HCT116 (cell line): Measurements from ENCODE around the gene RNASET2. TPM values are rescaled to one million over a fixed set of nuclear protein-coding genes. Genes with fewer than 3 reads are reported as not detected.

Source experiments
- ATAC-seq: fragments of 200-7000 bp; cut with Tn5 transposase; 2 replicates; pipeline ENCODE4 v1.9.1; 2020; ENCODE audit warnings: mild to moderate bottlenecking, moderate library complexity
- BruUV-seq: library from RNA; stranded (reverse); fragments of 400-500 nt; replicated peaks from 2 replicates; lab custom pipeline; 2021; lab: Mats Ljungman, UMichigan
- CTCF ChIA-PET: fragments of 300-600 bp; sonication (Branson Sonifier 250); formaldehyde crosslinking; loops from one replicate; lab custom pipeline; 2021; ENCODE audit warnings: antibody characterized with exemption; lab: Charles Lee
- POLR2A ChIA-PET: fragments of 300-600, 350-600 bp; sonication (Branson Sonifier 250); formaldehyde crosslinking; loops from one replicate; lab custom pipeline; 2021; ENCODE audit warnings: antibody characterized with exemption; lab: Charles Lee
- RAD21 ChIA-PET, 2 experiments: fragments of 300-600 bp; sonication (Branson Sonifier 250); formaldehyde crosslinking; loops; one replicate each; lab custom pipeline; 2023; ENCODE audit warnings: low total read pairs in 2 of 2; ENCODE audit not compliant: uncharacterized antibody in 2 of 2, unreplicated experiment in 2 of 2, low non-redundant PET in 1 of 2; lab: Charles Lee
- DNase-seq: peaks from one replicate; pipeline ENCODE4 v3.0.0-alpha.2; 2010; ENCODE audit warnings: low read depth, low spot score
- H2AFZ ChIP-seq: fragments of 200-600 bp; shearing (Covaris generic), sonication (generic); 2 replicates; pipeline ENCODE4 v1.6.1; 2017; ENCODE audit warnings: low read depth, mixed run types, mixed read lengths, antibody characterized with exemption, low read length; ENCODE audit not compliant: poor library complexity, severe bottlenecking
- H3K27ac ChIP-seq: 2 replicates; pipeline ENCODE4 v1.5.1; 2012; ENCODE audit warnings: low read depth, low read length
- H3K27me3 ChIP-seq: fragments of 200-600 bp; sonication (generic); 2 replicates; pipeline ENCODE4 v1.6.1; 2016; ENCODE audit warnings: mixed run types, low read length, mixed read lengths; ENCODE audit not compliant: insufficient read depth
- H3K36me3 ChIP-seq, 2 experiments: fragments of 200-500 bp in 1 of 2; fragments of 200-600 bp in 1 of 2; sonication (Bioruptor generic) in 1 of 2; sonication (generic) in 1 of 2; 2 replicates each; pipeline versions ENCODE4 v1.5.1 to v1.6.1; 2014 to 2016; ENCODE audit warnings: low read length in 2 of 2, inconsistent platforms in 1 of 2, mixed read lengths in 1 of 2, mixed run types in 1 of 2; ENCODE audit not compliant: insufficient read depth in 2 of 2, control insufficient read depth in 1 of 2
- H3K4me1 ChIP-seq, 2 experiments: fragments of 200-600 bp in 1 of 2; sonication (generic) in 1 of 2; 2 replicates each; pipeline versions ENCODE4 v1.5.1 to v1.6.1; 2012 to 2017; ENCODE audit warnings: low read length in 2 of 2, inconsistent platforms in 1 of 2, mild to moderate bottlenecking in 1 of 2, mixed read lengths in 1 of 2, mixed run types in 1 of 2, moderate library complexity in 1 of 2; ENCODE audit not compliant: insufficient read depth in 2 of 2, control insufficient read depth in 1 of 2
- H3K4me2 ChIP-seq: fragments of 200-600 bp; sonication (generic); 2 replicates; pipeline ENCODE4 v1.6.1; 2017; ENCODE audit warnings: mixed run types, low read length, mixed read lengths
- H3K4me3 ChIP-seq, 2 experiments: fragments of 200-600 bp in 1 of 2; sonication (generic) in 1 of 2; replicated peaks in 1 of 2; 2 replicates each; pipeline ENCODE4 v1.5.1; 2011 to 2016; ENCODE audit warnings: low read length in 2 of 2, control low read depth in 1 of 2, low read depth in 1 of 2, mild to moderate bottlenecking in 1 of 2, mixed read lengths in 1 of 2, mixed run types in 1 of 2
- H3K79me2 ChIP-seq: fragments of 200-600 bp; sonication (generic); 2 replicates; pipeline ENCODE4 v1.6.1; 2017; ENCODE audit warnings: mild to moderate bottlenecking, mixed run types, low read length, moderate library complexity, mixed read lengths; ENCODE audit not compliant: insufficient read depth
- H3K9ac ChIP-seq: fragments of 200-600 bp; sonication (generic); 2 replicates; pipeline ENCODE4 v1.6.1; 2016; ENCODE audit warnings: low read length, mixed read lengths
- H3K9me2 ChIP-seq: fragments of 200-600 bp; sonication (generic), shearing (Covaris generic); 2 replicates; pipeline ENCODE4 v1.6.1; 2017; ENCODE audit warnings: mixed run types, mild to moderate bottlenecking, moderate library complexity; ENCODE audit not compliant: insufficient read depth
- H3K9me3 ChIP-seq, 2 experiments: fragments of 200-500 bp in 1 of 2; fragments of 200-600 bp in 1 of 2; sonication (Bioruptor generic) in 1 of 2; sonication (generic) in 1 of 2; 2 replicates each; pipeline ENCODE4 v1.6.1; 2014 to 2017; ENCODE audit warnings: low read length in 2 of 2, mixed read lengths in 2 of 2, inconsistent platforms in 1 of 2, low read depth in 1 of 2, mild to moderate bottlenecking in 1 of 2, mixed run types in 1 of 2, moderate library complexity in 1 of 2; ENCODE audit not compliant: control insufficient read depth in 1 of 2, insufficient read depth in 1 of 2
- H4K20me1 ChIP-seq: fragments of 200-600 bp; sonication (generic), shearing (Covaris generic); 2 replicates; pipeline ENCODE4 v1.6.1; 2017; ENCODE audit warnings: mixed run types, mild to moderate bottlenecking, moderate library complexity; ENCODE audit not compliant: insufficient read depth
- ATF3 ChIP-seq: IDR thresholded peaks from 2 replicates; pipeline ENCODE4 v1.6.1; 2012
- CEBPB ChIP-seq: IDR thresholded peaks from 2 replicates; pipeline ENCODE4 v1.6.1; 2012; ENCODE audit warnings: low read depth
- CTCF ChIP-seq, 3 experiments: fragments of 200-600 bp in 1 of 3; sonication (generic) in 1 of 3; IDR thresholded peaks in 2 of 3; conservative IDR thresholded peaks in 1 of 3; 2 replicates each; pipeline ENCODE4 v1.5.1; 2012 to 2017; ENCODE audit warnings: low read depth in 2 of 3, low read length in 2 of 3, antibody characterized with exemption in 1 of 3, borderline replicate concordance in 1 of 3, control low read depth in 1 of 3, mild to moderate bottlenecking in 1 of 3, mixed read lengths in 1 of 3, mixed run types in 1 of 3, moderate library complexity in 1 of 3; ENCODE audit not compliant: insufficient read depth in 1 of 3
- EGR1 ChIP-seq: IDR thresholded peaks from 2 replicates; pipeline ENCODE4 v1.6.1; 2012; ENCODE audit warnings: low read depth
- ELF1 ChIP-seq: IDR thresholded peaks from 2 replicates; pipeline ENCODE4 v1.6.1; 2012; ENCODE audit warnings: low read depth, borderline replicate concordance
- EZH2 ChIP-seq: fragments of 200-600 bp; sonication (generic); IDR thresholded peaks from 2 replicates; pipeline ENCODE4 v1.6.1; 2017; ENCODE audit warnings: antibody characterized with exemption, mixed run types
- EZH2phosphoT487 ChIP-seq: fragments of 200-600 bp; IDR thresholded peaks from 2 replicates; pipeline ENCODE4 v1.6.1; 2018; ENCODE audit warnings: antibody characterized with exemption, borderline replicate concordance
- JUND ChIP-seq: IDR thresholded peaks from 2 replicates; pipeline ENCODE4 v1.6.1; 2012
- MAX ChIP-seq: IDR thresholded peaks from 2 replicates; pipeline ENCODE4 v1.6.1; 2012
- POLR2A ChIP-seq: IDR thresholded peaks from 2 replicates; pipeline ENCODE4 v1.7.0; 2011; ENCODE audit warnings: borderline replicate concordance; ENCODE audit not compliant: insufficient read depth, insufficient read length; ENCODE audit errors: extremely low read depth
- POLR2AphosphoS5 ChIP-seq: IDR thresholded peaks from 2 replicates; pipeline ENCODE4 v1.6.1; 2011; ENCODE audit warnings: mild to moderate bottlenecking, low read depth, low read length, moderate library complexity
- RAD21 ChIP-seq: IDR thresholded peaks from 2 replicates; pipeline ENCODE4 v1.6.1; 2012; ENCODE audit warnings: low read depth, mild to moderate bottlenecking
- SIN3A ChIP-seq: IDR thresholded peaks from 2 replicates; pipeline ENCODE4 v1.6.1; 2012; ENCODE audit warnings: low read depth
- SP1 ChIP-seq: IDR thresholded peaks from 2 replicates; pipeline ENCODE4 v1.6.1; 2012; ENCODE audit warnings: low read depth
- SRF ChIP-seq: IDR thresholded peaks from 2 replicates; pipeline ENCODE4 v1.6.1; 2012; ENCODE audit warnings: low read depth
- ZBTB33 ChIP-seq: IDR thresholded peaks from 2 replicates; pipeline ENCODE4 v1.6.1; 2011; ENCODE audit warnings: mild to moderate bottlenecking, low read length, moderate library complexity; ENCODE audit not compliant: insufficient replicate concordance; ENCODE audit errors: extremely low read depth
- ZFX ChIP-seq: fragments of 450-650 bp; IDR thresholded peaks from 2 replicates; pipeline ENCODE4 v1.6.1; 2017
- ZNF274 ChIP-seq: fragments of 200-500 bp; sonication (Bioruptor generic); IDR thresholded peaks from 2 replicates; pipeline ENCODE4 v1.6.1; 2014; ENCODE audit warnings: mild to moderate bottlenecking, low read depth, low read length, inconsistent platforms
- intact Hi-C: fragments of 100-400 bp; cut with micrococcal nuclease; formaldehyde crosslinking; loops from 2 replicates; pipeline ENCODE4 v1.10.0; 2022
- total RNA-seq: library from RNA; stranded (reverse); gene quantifications from one replicate; pipeline ENCODE4 v1.2.1, GENCODE V29; 2021; ENCODE audit not compliant: unreplicated experiment

RNASET2 gene
- total RNA-seq, 1 experiment from 2014 or later: 32.8 TPM

GRCh38 chr6:166988674-166989201, 32.4 kb upstream of the RNASET2 start:
- TF ChIP-seq CEBPB (no peak), EZH2phosphoT487 (no peak), POLR2A (no peak), SRF (no peak), ZBTB33 (no peak), RAD21 (no peak), ELF1 (no peak), EGR1 (no peak), ATF3 (no peak), CTCF (IDR thresholded peaks at IDR 0.05 in 2 of 3, conservative IDR thresholded peaks at IDR 0.05 in 1 of 3; ENCODE audit: borderline replicate concordance in 1 of 3, insufficient read depth in 1 of 3, low read depth in 2 of 3, low read length in 2 of 3) (no peak), EZH2 (no peak), SP1 (no peak), SIN3A (no peak), JUND (no peak), MAX (no peak), ZNF274 (no peak), ZFX (no peak), POLR2AphosphoS5 (no peak)
- CTCF ChIA-PET: interaction anchor here (1.0 to 2.7 kb wide), 4 partner anchors 37 to 215 kb away, joined by 3 to 25 read pairs (median 5); no protein-coding TSS in a partner anchor
- no peak overlapping the region for H3K27ac ChIP-seq
- no peak overlapping the region for H2AFZ ChIP-seq
- ATAC-seq (no peak), DNase-seq (no peak)
- no TSS peak for BruUV-seq
- H3K9me3 ChIP-seq: no peaks in the 10 kb centered on the region
- H4K20me1 ChIP-seq: no peaks in the 10 kb centered on the region
- H3K27me3 ChIP-seq: no peaks in the 10 kb centered on the region
- no peak overlapping the region for H3K4me3 ChIP-seq
- peaks cover 35% of the 10 kb centered on the region for H3K79me2 ChIP-seq
- H3K4me1 ChIP-seq: no peaks in the 10 kb centered on the region
- no peaks in the 10 kb centered on the region for H3K9me2 ChIP-seq
- intact Hi-C loops: loop anchor here (1.0 to 2.0 kb wide), 2 partner anchors 202 to 214 kb away; no protein-coding TSS in a partner anchor
- no peaks in the 10 kb centered on the region for H3K36me3 ChIP-seq
- POLR2A ChIA-PET: no interaction called here
- H3K4me2 ChIP-seq: no peak overlapping the region
- H3K9ac ChIP-seq: no peak overlapping the region
- RAD21 ChIA-PET: no interaction called here
